Measurements from ENCODE around the gene TMEM190. TPM values are rescaled to one million over a fixed set of nuclear protein-coding genes. Genes with fewer than 3 reads are reported as not detected.

TMEM190 gene
- total and polyA plus RNA-seq, 9 of the 15 experiments (the other 6 are each of a cell fraction or from before 2014, with no cell fraction given), result not detected

GRCh38 chr19:55353356-55353802, 23.2 kb upstream of the TMEM190 start:
- TF ChIP-seq KDM5B (IDR thresholded peaks at IDR 0.05; ENCODE audit: insufficient replicate concordance, low read depth, low read length), result peak; percentile 22
- TF ChIP-seq ZKSCAN8 (CRISPR knock-in tag; IDR thresholded peaks at IDR 0.05), result no peak
- TF ChIP-seq ZNF311 (CRISPR knock-in tag; IDR thresholded peaks at IDR 0.05), result no peak
- TF ChIP-seq ZFX (CRISPR knock-in tag; IDR thresholded peaks at IDR 0.05), result 0 out of 2 replicates have a peak, but pooled peaks have one; percentile 18
- TF ChIP-seq SMARCA4 (IDR thresholded peaks at IDR 0.05), result no peak
- H2AFZ ChIP-seq (ENCODE audit: low read depth, low read length), result peak overlapping the region; percentile 88
- ATAC-seq, result no peak
- CTCF ChIA-PET (ENCODE audit: low intra/inter-chr PET ratio), result no interaction called here
- no TSS peak for BruUV-seq (replicated peaks)
- H3K9me1 ChIP-seq (ENCODE audit: control insufficient read depth, insufficient read depth, low read length), result peaks cover 5% of the 10 kb centered on the region
- H3K36me3 ChIP-seq (ENCODE audit: control insufficient read depth, insufficient read depth, low read length), result peaks cover 6% of the 10 kb centered on the region; the same call in 1 of the 3 replicates
- no peaks in the 10 kb centered on the region for H3K9me3 ChIP-seq (replicated peaks; ENCODE audit: control insufficient read depth, insufficient read depth, low read depth, low read length)
- peak overlapping the region; percentile 49; the same call in 2 of the 3 replicates for H3K27ac ChIP-seq (ENCODE audit: extremely low read depth, low read depth, low read length)
- no peaks in the 10 kb centered on the region for H3K79me2 ChIP-seq (ENCODE audit: control insufficient read depth, insufficient read depth, low read length)
- H4K20me1 ChIP-seq (replicated peaks; ENCODE audit: control insufficient read depth, insufficient read depth, low read length), result peaks cover 6% of the 10 kb centered on the region
- H3K4me1 ChIP-seq (replicated peaks in 1 of 2; ENCODE audit: control insufficient read depth in 2 of 2, insufficient read depth in 2 of 2, low read length in 2 of 2), result peaks cover 4 to 48% of the 10 kb centered on the region in 2 experiments; a peak in 4 of 5 replicates
- peak; percentile 60 for FAIRE-seq
- peak overlapping the region; percentile 85 for H3K4me2 ChIP-seq (ENCODE audit: insufficient read depth, low read length)
- POLR2A ChIA-PET, result interaction anchor here (0.9 to 2.4 kb wide), 5 partner anchors 13 to 137 kb away, joined by 3 to 11 read pairs (median 5); partner anchors contain the start of genes KMT5C and UBE2S
- H3K9ac ChIP-seq (ENCODE audit: insufficient read depth in 1 of 2, low read depth in 2 of 2, low read length in 2 of 2), result peak overlapping the region; percentile 50 to 92
- intact Hi-C loops (cut with micrococcal nuclease), result no loop called here
- H3K27me3 ChIP-seq (ENCODE audit: control insufficient read depth in 2 of 2, insufficient read depth in 2 of 2, low read length in 2 of 2), result peaks cover 9 to 21% of the 10 kb centered on the region in 2 experiments; a peak in 4 of 5 replicates
- peak overlapping the region; percentile 64 for H3K4me3 ChIP-seq
- in situ Hi-C loops (cut with MboI), result no loop called here
- no peak for DNase-seq (ENCODE audit: extremely low read depth in 1 of 4, low spot score in 3 of 4)
- 5% methylated on average over 24 of the region's 24 CpGs for WGBS (ENCODE audit: insufficient coverage, low coverage, missing lambda C conversion rate)

All from K562 (cell line).